Measurements from ENCODE around the gene TGM4.

Gene TGM4

GRCh38 chr3:44883213-44883955 is 9.0 kb downstream of the TGM4 start:
- no peak for DNase-seq

GRCh38 chr3:44883999-44884431 is 9.6 kb downstream of the TGM4 start:
- DNase-seq: no peak

- no peak for DNase-seq
Measured at GRCh38 chr3:44885618-44886017, 11.2 kb downstream of the TGM4 start.

- DNase-seq: no peak
Measured at GRCh38 chr3:44886561-44886960, 12.2 kb downstream of the TGM4 start.

- DNase-seq: no peak
Measured at GRCh38 chr3:44887101-44887500, 12.7 kb downstream of the TGM4 start.

- no peak for DNase-seq
Measured at GRCh38 chr3:44890258-44890657, 15.8 kb downstream of the TGM4 start.

GRCh38 chr3:44890852-44891251 is 16.4 kb downstream of the TGM4 start:
- DNase-seq: no peak

GRCh38 chr3:44892689-44893088 is 18.3 kb downstream of the TGM4 start:
- no peak for DNase-seq

- DNase-seq: no peak
Measured at GRCh38 chr3:44893097-44893496, 18.7 kb downstream of the TGM4 start.

- no peak for DNase-seq
Measured at GRCh38 chr3:44894485-44894884, 20.1 kb downstream of the TGM4 start.

- no peak for DNase-seq
Measured at GRCh38 chr3:44896440-44896839, 22.0 kb downstream of the TGM4 start.

GRCh38 chr3:44899683-44900367 is 25.4 kb downstream of the TGM4 start:
- DNase-seq: no peak

GRCh38 chr3:44902628-44903027 is 28.2 kb downstream of the TGM4 start:
- DNase-seq: no peak

GRCh38 chr3:44903314-44903713 is 28.9 kb downstream of the TGM4 start:
- no peak for DNase-seq

GRCh38 chr3:44903751-44904150 is 29.3 kb downstream of the TGM4 start:
- no peak for DNase-seq

GRCh38 chr3:44905446-44906157 is 31.2 kb downstream of the TGM4 start:
- no peak for DNase-seq

- no peak for DNase-seq
Measured at GRCh38 chr3:44906997-44907396, 32.6 kb downstream of the TGM4 start.

GRCh38 chr3:44907612-44908011 is 33.2 kb downstream of the TGM4 start:
- no peak for DNase-seq

GRCh38 chr3:44909063-44909462 is 34.7 kb downstream of the TGM4 start:
- no peak for DNase-seq

GRCh38 chr3:44910693-44911092 is 36.3 kb downstream of the TGM4 start:
- DNase-seq: no peak

- DNase-seq: peak; percentile 51
Measured at GRCh38 chr3:44913868-44914468, 39.6 kb downstream of the TGM4 start.

GRCh38 chr3:44914936-44915335 is 40.5 kb downstream of the TGM4 start:
- DNase-seq: no peak

GRCh38 chr3:44915702-44916438 is 41.5 kb downstream of the TGM4 start:
- DNase-seq: no peak
